Urothelium cell line (cell line): ENCODE data around the gene FCHO1.
"Not testable (repeated sequence)": the region's sequence is repeated elsewhere in the genome, so short reads cannot be mapped to it uniquely, and the experiment has no call there.

Experiments
- DNase-seq: peaks from one replicate; pipeline ENCODE4 v3.0.0; 2011; ENCODE audit warnings: low spot score, mixed read lengths
- FAIRE-seq: peaks from 2 replicates; lab custom pipeline; 2011; peaks lifted over from hg19 to GRCh38; lab: Jason Lieb, UNC

The FCHO1 gene

GRCh38 chr19:17758515-17758914 lies 7.2 kb downstream of the FCHO1 start:
- no peak for FAIRE-seq
- no peak for DNase-seq

DNA sequence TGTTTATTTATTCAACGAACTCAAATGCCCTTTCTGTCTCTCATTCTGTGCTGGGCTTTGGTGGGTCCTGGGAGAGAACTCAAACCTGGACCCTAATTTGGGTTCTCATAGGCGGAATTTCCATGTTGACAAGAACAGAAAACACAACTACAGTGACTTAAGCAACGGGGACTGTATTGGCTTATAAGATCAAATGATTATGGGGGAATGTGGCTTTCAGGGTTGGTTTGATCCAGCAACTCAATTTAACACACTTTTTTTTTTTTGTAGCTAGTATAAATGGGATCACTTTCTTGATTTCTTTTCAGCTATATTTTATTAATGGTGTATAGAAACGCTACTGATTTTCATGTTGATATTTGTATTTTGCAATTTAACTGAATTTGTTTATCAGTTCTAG lies 9.9 kb downstream of the FCHO1 start:
- DNase-seq = no peak
- FAIRE-seq = no peak

GRCh38 chr19:17762505-17763229 lies 11.4 kb downstream of the FCHO1 start:
- DNase-seq = no peak
- FAIRE-seq = no peak

GRCh38 chr19:17764348-17764747 lies 13.1 kb downstream of the FCHO1 start:
- DNase-seq = no peak
- FAIRE-seq = no peak

- DNase-seq (no peak), FAIRE-seq (no peak)
These were observed 13.9 kb downstream of the FCHO1 start for GRCh38 chr19:17765069-17765618.

GRCh38 chr19:17766543-17767131 lies 15.4 kb downstream of the FCHO1 start:
- peak; percentile 65 for DNase-seq
- peak; percentile 20 for FAIRE-seq

GRCh38 chr19:17767559-17767958 lies 16.3 kb downstream of the FCHO1 start:
- DNase-seq (no peak), FAIRE-seq (no peak)

DNA sequence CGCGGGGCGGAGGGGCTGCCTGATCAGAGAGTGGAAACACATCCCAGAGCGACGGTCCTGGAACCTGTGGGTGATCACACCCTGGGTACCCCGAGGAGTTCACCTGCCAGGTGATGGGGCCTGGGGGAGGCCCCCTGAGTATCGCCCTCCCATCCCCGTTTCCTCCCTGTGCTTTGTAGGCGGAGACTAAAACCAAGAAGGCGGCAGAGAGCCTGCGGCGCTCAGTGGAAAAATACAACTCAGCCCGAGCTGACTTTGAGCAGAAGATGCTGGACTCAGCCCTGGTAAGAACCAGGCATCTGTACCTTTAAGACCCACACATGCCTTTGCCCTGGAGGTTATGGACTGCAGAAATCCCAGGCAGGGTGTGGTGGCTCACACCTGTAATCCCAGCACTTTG lies 19.3 kb downstream of the FCHO1 start:
- DNase-seq (no peak), FAIRE-seq (no peak)

GRCh38 chr19:17772172-17772571 lies 20.9 kb downstream of the FCHO1 start:
- FAIRE-seq (no peak), DNase-seq (no peak)

DNA sequence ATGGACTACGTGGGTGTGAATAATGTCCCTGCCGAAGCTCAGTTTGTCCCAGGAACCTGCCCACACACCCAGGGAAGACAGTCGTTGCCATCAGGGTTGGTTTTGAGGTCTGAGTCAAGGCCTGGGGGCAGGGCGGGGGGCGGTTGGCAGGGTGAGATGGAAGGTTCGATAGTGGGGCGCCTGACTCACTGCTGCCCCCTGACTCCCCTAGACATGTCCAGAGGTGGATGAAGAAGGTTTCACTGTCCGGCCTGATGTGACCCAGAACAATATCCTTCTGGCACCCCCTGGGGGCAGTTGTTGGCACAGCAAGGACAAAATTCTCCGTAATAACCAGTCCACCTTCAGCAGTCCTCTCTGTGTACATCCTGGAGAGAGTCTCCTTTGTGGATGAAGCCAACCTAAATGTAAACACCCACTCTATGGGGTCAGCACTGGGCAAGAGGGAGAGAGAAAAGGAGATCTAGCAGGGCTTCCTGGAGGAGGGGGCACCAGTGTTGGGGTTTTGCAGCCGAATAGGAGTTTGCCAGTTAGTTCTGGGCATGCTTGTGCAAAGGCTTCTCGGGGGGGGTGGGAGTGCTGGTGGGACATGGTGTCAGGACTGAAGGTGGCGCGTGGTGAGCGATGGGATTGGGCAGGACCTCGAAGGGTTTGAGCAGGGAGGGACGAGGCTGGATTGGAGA lies 24.1 kb downstream of the FCHO1 start:
- DNase-seq (no peak), FAIRE-seq (no peak)

GRCh38 chr19:17775991-17776803 lies 24.9 kb downstream of the FCHO1 start:
- FAIRE-seq (no peak), DNase-seq (no peak)

GRCh38 chr19:17777840-17778239 lies 26.6 kb downstream of the FCHO1 start:
- DNase-seq, FAIRE-seq: not testable (repeated sequence)

- FAIRE-seq (no peak), DNase-seq (no peak)
These were observed 27.1 kb downstream of the FCHO1 start for GRCh38 chr19:17778251-17778967.

GRCh38 chr19:17778968-17779929 lies 28.0 kb downstream of the FCHO1 start:
- FAIRE-seq (no peak), DNase-seq (no peak)

DNA sequence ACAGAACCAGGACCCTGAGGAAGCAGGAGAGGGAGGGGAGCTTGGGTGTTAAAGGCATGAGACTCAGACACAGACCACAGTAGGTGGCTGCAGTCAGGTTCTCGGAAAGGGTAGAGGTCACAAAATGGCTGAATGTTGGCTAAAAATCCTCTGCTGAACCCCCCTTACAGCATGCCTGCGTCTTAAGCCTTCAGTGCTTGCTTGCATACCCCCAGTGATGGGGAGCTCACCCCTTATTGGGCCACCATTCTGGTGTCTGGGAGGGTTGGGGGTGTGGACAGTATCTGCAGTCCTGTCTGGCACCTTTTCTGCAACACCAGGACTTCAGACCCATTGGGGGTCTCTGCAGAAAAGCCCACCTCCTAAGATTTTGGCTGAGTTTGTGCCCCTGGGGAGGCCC lies 29.5 kb downstream of the FCHO1 start:
- DNase-seq (no peak), FAIRE-seq (no peak)

GRCh38 chr19:17783721-17784120 lies 32.4 kb downstream of the FCHO1 start:
- DNase-seq, FAIRE-seq: not testable (repeated sequence)

DNA sequence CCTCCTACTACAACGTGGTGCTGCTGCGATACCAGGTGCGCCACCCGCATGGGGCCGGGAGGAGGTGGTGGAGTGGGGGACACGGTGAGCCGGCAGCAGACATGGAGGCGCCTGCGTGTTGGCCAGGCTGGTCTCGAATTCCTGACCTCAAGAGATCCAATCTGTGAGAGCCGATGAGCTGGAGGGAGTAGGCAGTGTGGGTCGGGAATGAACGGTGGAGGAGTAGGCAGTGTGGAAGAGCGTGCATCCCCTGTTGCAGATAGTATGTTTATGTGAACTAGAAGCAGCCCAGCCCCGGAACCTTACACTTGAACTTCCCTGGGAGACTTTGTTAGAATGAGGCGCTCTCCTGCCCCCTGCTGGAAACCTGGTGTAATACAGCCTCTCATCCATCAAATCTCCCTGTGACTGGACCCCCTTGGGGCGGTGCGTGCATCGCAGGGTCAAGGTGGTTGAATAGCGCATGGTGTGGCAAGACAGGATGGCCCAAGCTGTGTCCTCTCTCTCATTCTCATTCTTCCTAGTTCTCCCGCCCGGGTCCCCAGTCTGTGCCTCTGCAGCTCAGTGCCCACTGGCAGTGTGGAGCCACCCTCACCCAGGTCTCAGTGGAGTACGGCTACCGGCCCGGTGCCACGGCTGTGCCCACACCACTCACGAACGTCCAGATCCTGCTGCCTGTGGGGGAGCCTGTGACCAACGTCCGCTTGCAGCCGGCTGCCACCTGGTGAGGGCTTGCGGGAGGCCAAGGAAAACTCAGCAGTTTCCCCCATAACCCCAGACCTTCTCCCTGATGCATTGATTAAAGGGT lies 33.1 kb downstream of the FCHO1 start:
- DNase-seq = peak; percentile 58
- FAIRE-seq = no peak

GRCh38 chr19:17787274-17787913 lies 36.1 kb downstream of the FCHO1 start:
- DNase-seq (no peak), FAIRE-seq (no peak)
